HL-60/S4 (cell line): ENCODE results near the gene TMEM132C.
"Not testable (repeated sequence)": the region's sequence is repeated elsewhere in the genome, so short reads cannot be mapped to it uniquely, and the experiment has no call there.

Source experiments
- in situ Hi-C: fragments of 300-500 bp; cut with MboI; formaldehyde crosslinking; loops from 2 replicates; pipeline ENCODE4 v1.14.3; 2022; ENCODE audit warnings: low sequenced_read_pairs

Gene TMEM132C

DNA sequence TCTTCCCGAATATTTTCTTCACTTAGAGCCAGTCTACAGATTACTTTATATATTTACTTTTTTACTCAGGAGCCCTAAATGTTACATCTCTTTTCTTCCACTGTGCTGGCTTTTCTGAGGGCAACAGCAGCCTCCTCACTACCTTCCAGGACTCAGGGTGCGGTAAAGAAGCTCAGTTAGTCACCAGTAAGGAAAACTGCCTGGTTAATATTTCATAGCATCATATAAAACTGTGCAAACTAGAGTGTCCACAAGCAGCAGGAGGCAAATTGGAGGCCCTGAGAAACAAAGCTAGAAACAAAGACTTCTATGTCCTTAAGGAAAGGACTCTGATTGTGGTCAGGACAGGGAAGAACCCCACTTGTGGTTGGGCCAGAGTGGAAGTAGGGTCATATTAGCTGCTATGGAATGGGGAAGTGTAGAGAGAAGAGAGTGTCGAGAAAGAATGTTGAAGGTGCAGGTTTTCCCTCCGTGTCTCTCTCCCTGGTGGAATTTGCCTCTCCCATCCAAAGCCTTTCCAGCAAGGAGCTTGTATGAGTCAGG is 336.7 kb downstream of the TMEM132C start:
- in situ Hi-C loops: no loop called here

DNA sequence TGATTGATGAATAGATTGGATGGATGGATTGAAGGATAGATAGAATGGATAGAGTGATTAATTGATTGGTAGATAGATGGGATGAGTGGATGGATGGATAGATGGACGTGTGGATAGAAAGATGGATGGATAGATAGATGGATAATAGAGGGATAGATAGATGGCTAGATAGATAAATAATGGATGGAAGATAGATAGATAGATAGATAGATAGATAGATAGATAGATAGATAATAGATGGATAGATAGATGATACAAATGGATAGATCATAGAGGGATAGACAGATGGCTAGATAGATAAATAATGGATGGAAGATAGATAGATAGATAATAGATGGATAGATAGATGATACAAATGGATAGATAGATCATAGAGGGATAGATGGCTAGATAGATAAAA is 337.2 kb downstream of the TMEM132C start:
- in situ Hi-C loops: not testable (repeated sequence)

DNA sequence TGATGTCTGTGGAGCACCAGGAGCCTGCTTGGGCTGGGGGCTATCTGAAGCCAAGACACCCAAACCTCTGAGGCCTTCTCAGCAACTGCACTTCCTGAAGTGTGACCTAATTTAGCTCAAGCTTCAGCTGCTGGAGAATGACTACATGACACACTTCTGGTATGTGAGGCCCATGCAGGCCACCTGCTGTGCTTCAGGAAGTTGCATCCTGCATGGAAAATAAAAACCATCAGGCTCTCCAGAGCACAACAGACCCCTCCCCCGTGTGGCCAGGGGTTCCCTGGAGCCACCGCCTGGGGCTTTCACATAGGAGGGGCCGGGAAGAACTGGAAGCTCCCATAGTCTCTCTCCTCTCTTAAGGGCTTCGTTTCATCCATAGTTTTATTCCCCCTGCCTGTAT is 339.1 kb downstream of the TMEM132C start:
- in situ Hi-C loops: no loop called here

DNA sequence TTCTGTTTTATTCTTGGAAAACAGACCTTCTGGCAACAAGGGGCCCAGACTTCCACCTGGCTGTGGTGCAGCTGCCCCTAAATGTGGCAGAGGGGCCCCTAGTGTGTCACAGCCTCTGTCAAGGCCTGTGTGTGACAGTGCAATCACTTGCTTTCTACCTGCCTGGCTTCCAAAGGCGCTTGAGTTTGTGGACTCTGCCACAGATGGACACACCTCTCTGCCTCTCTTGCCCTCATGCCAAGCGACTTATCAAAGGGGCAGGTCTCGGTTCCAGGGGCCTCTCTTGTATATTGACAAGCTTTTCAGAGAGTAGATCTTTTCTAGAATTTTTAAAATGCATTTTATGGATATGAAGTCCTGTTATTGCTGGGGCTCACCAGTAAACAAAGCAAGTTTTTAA is 339.6 kb downstream of the TMEM132C start:
- in situ Hi-C loops: no loop called here

DNA sequence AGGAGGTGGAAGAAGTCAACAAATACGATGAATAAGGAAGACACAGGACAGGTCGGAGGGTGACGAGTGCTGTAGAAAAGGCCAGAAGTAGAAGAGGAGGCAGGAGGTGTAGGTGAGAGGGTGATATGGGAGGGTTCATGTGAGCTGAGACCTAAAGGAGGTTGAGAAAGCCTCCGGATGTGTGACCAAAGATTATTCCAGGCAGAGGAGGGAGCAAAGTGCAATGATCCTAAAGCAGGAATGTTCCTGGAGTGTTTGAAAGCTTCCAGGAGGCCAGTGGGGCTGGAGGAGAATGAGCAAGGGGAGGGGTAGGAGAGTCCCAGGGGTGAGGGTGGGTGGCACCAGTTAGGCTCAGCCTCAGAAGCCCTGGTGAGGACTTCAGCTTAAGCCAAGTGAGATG is 340.0 kb downstream of the TMEM132C start:
- in situ Hi-C loops: no loop called here

DNA sequence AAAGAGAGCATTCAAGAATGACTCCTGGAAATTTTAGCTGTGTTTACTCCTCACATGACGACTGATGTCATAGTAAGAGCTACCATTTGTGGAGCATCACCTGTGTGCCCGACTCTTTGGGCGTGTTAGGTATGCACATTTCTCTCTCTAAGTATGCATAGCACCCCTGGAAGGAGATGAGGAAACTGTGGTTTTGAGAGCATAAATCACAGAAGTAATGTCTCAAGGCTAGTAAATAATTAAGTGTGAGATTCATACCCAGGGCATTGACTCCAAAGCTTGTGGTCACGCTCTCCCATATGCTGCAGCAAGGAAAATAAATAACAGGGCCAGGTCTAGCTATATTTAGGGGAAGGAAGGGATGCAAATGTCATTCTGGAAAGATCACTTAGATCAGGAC is 340.7 kb downstream of the TMEM132C start:
- in situ Hi-C loops: no loop called here

DNA sequence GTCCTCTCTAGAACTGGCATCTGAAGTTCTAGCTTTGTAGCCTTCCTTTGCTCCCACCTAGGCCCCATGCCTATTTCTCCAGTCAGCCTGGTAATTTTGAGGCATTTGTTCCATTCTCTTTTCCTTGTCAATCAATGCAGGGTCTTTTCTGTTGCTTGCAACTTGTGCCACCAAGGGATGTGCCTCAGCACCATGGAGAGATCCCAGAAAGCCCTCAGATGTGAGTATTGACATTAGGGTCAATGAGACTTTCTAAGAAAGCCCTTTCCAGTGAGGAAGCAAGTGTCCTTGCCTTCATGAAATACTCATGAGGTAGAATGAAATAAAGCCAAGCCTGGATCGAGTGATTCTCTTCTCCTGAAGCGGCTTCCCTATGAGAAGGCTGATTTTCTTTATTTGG is 342.9 kb downstream of the TMEM132C start:
- in situ Hi-C loops: no loop called here

DNA sequence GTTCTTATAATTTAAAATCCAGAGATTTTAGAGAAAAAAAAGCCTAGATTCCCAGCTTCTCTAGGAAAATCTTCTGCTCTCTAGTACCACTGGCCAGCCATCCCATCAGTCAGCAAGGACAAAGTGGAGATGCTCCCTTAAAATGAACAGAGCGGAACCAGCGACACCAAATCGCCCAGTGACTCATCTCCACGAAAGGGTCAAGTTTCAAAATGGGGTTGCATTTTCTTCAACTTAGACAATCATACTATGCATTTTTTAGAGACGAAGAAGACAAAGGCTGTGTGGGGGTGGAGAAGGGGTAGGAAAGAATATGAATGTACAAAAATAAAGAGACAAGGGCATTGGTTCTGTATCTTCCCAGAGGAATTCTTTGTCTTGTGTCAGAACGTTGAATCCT is 344.8 kb downstream of the TMEM132C start:
- in situ Hi-C loops: no loop called here

DNA sequence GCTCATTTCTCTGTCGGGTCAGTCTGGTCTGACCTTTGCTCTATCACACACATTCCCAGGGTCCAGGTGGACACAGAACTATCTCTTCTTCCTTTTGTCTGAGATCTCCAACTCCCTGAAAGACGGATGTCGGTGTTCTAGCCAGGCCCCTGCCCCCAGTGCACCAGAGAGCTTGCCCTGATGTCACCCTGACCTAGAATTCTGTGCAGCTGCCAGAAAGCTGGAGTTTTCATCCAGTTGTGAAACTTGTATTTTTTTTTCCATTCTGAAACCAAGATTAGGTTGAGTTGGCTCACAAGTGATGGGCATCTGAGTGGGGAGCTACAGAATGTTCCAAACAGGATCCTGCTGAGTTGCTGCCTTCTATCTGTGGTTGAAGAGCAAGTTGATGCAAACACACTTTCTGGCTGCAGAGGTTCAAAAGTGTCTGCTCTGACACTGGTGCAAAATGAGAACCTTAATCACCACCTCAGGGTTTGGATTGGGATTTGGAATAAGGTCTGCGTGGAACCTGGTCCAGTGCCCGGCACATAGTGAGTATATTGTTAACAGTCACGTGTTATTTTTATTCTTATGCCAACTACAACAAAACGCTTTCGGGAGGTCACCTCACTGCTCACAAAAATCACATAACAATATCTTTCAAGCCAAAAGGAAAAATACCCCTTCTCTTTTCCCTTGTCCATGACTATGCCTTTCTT is 345.3 kb downstream of the TMEM132C start:
- in situ Hi-C loops: no loop called here

DNA sequence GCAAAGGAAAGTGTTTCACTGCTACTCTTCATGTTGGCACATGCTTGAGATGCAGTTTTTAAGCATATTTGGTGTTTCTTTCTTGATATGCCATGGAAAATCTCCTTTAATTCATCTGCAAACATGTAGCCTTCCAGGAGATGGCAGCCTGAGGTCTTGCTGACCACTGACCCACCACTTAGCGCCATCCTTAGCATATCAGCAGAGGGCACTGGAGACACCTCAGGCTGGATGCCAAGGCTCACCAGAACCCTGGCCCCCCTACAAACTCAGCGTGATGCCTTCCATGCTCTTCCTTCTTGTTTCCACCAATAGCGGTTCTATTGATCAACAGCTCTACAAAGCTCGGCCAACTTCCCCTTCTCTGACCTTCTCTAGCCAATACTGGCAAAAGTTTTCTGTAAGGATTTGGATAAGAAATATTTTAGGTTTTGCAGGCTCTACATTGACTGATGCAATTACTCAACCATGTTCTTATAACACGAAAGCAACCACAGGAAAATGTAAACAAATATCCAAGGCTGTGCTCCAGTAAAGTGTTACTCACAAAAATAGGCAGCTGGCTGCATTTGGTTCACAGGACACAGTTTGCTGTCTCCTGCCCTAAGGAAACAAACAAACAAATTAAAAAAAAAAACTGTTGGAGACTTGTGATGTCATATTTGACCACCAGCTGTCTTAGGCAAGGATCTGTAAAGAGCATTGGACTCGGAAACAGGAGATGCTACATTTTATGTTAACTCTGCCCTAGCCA is 347.0 kb downstream of the TMEM132C start:
- in situ Hi-C loops: no loop called here

DNA sequence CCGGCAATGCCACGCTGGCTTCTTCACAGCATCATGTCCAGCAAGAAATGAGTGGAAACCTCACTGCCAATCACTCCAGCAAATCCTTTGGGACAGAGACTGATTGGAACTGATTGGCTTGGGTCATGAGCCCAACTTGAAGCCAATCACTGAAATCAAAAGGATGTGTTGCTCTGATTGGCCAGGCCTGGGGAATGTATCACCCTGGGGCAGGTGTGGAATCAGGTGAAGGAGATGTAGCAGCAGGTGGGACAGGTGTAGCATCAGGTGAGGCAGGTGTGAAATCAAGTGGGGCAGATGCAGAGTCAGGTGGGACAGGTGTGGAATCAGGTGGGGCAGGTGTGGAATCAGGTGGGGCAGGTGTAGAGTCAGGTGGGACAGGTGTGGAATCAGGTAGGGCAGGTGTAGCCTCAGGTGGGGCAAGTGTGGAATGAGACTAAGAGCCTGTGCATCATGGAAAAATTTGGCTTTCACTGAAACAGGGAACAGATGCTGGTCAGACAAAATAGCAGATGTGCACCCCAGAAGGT is 350.4 kb downstream of the TMEM132C start:
- in situ Hi-C loops: no loop called here

DNA sequence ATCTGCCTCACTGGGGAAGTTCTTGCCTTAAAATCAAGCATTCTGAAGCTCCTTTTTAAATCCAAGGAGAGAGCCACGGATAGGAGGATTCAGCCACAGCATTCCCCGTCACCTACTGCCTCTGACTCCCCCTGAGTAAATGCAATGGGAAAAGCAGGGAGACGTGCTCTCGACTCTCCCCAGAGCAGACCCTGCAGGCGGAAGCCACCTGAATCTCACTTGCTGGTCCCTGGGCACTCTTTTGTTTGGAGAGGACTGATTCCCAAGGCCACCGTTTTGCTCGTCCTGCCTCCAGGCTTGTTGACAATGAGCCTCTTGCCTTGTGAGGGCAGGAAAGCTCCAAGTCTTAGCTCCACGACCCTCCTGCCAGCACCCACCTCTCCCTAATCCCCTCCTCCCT is 352.3 kb downstream of the TMEM132C start:
- in situ Hi-C loops: no loop called here

DNA sequence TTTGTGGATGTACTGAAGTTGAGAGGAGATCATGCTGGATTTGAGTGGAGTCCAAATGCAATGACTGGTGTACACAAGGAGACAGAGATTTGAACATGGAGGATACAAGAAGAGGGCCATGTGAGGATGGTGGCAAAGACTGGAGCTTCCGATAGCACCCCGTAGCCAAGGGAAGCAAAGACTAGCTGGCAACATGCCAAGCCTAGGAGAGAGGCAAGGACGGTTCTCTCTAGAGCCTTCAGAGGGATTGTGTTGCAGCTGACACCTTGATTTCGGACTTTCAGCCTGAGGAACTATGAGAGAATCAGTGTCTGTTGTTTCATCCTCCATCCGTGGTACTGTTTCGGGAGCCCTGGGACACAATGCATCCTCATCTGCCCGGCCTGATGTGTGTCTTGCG is 354.3 kb downstream of the TMEM132C start:
- in situ Hi-C loops: no loop called here

DNA sequence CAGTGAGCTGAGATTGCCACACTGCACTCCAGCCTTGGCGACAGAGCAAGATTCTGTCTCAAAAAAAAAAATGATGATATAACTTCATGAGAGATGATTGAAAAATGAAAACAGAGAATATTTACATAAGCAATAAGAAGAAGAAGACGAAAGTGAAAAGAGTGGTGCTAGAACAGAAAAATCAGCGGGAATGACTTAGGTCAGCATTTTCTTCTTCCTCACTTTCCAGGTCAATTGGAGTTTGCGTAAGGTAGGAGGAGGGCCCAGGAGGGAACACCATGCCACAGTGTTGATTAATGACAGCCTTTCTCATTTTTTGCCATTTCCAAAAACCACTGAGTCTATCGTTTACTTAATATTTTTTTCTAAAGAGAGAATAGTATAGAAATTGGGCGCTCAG is 356.8 kb downstream of the TMEM132C start:
- in situ Hi-C loops: no loop called here

DNA sequence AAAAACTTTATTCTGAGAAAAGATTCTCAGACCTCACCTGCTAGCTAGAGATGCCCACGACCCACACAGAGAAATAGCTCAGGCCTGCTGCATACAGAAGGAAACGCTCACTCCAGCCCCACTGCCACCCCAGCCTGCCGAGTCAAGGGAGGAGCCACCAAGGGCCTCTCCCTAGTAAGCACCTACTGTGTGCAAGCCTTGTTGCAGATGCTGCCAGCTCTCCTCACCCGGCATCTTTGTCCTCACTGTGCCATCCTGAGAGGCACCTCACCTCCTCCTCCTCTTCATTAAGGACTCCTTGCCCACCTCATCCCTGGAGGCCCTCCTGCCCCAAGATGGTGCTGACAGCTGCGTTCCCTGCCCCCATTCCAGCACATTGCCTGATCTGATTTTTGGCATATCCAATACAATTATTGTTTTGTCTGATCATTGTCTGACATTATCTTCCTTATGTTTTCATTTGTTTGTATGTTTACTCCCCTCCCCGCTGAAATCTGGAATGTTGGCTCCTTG is 359.9 kb downstream of the TMEM132C start:
- in situ Hi-C loops: no loop called here

DNA sequence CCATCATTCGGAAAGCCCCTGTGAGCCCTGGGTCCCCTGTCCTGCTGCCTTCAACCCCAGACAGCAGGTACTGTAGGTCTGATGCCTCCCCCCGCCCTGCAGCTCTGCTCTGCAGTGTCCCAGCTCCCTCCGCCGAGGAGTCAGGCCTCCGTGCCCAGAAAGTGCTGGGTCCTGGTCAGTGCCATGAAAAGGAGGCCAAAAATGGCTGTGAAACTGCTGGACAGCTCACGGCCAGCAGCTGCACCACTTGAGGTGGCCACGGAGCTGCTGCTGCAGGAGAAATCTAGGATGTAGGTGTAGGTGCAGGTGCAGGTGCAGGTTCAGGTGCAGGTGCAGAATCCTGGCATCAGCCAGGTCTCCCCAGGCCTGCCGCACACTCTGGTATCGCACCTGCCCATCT is 360.7 kb downstream of the TMEM132C start:
- in situ Hi-C loops: no loop called here

DNA sequence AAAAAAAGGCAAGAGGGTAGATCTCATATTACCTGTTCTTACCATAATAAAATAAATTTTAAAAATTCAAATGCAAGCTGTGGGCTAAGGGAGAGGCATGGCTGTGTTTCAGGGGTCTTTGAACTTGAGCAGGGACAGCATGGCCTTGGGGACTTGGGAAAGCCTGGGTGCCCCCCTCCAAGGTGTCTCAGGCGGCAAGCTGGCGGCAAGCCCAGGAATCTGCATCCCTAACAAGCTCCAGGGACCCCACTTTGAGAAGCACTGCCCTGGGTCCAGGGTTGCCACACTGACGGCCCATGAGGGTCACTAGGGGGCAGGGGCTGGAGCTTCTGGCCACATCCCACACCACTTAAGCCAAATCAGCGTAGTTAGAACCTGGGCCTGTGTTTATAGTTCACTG is 363.0 kb downstream of the TMEM132C start:
- in situ Hi-C loops: no loop called here

DNA sequence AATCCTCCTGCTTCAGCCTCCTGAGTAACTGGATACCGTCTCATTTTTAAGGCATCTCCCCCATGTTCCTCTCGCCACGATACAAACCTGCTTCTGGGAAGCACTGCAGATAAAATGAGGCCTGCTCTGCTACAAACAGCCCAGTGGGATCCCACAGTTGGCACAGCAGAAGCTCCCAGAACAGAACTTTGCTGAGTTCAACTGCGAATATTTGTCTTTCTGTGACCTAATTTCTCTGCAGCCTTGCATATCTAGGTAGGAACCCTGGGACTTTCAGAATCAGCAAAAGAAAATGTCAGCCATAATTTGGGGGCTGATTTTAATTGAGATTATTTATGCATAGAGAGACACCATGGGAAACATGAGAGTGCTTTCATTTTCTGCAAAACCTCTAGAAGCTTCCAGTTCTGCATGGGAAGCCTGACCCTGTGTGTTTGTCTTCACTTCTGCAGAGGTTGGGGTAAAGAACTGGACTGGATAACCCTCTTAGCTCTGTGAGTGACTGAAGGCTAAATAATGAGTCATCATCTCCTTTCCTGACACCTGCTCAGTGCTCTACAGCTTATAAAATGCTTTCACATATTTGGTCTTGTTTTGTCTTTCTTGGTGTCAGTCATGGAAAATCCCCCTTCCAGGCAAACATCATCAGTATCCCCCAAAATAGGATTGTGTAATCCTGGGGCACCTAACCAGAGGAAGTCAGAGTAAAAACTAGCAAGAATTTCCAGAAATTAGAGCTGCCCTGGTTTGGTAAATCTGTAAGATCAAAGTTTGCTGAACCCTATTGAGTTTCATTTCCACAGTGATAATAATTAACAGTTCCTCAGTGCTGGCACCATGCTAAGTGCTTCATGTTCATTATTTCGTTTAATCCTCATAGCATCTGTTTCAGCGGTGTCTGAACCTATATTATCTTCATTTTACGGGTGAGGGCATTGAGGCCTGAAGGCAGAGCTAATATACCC is 371.0 kb downstream of the TMEM132C start:
- in situ Hi-C loops: no loop called here

DNA sequence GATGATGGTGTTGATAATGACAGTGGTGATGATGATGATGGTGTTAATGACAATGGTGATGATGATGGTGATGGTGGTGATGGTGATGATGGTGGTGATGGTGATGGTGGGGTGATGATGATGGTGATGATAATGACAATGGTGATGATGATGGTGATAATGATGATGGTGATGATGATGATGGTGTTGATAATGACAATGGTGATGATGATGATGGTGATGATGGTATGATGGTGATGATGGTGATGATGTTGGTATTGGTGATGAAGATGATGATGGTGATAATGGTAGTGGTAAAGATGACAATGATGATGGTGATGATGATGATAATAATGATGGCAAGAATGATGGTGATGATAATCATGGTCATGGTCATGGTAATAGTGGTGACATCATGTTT is 372.1 kb downstream of the TMEM132C start:
- in situ Hi-C loops: no loop called here

DNA sequence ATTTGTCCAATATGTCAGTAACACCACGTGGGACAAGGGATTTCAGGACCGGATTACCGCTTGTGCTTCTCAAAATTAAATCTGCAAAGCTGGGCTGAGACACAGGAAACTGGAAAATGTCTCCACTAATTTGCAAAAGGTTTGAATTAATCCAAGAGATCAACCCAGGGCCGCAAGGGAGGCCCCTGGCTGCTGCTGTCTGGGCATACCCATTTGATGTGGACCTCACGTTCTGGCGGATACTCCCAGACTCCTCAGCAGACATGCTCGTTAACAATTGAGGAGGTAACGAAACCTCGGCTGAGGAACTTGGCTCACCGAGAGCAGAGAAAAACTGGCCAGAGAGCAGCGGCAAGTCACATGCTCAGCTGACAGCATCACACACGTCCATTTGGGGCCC is 376.2 kb downstream of the TMEM132C start:
- in situ Hi-C loops: no loop called here
